Sigmoid colon (tissue), 3 donors: ENCODE results near the gene PRSS1.

Experiments
- CTCF ChIP-seq, 4 experiments: fragments of 450-650 bp in 3 of 4; fragments of 200-600 bp in 1 of 4; IDR thresholded peaks; one replicate each; pipeline ENCODE4 v1.5.1; 2016 to 2019; ENCODE audit warnings: antibody characterized with exemption in 4 of 4, mild to moderate bottlenecking in 3 of 4, moderate library complexity in 2 of 4
- POLR2A ChIP-seq, 2 donors: fragments of 450-650 bp; IDR thresholded peaks; one replicate each; pipeline ENCODE4 v1.6.1; 2016; ENCODE audit warnings: antibody characterized with exemption in 2 of 2, mild to moderate bottlenecking in 2 of 2, moderate library complexity in 2 of 2

- TF ChIP-seq POLR2A (IDR thresholded peaks at IDR 0.05) (no peak), CTCF (IDR thresholded peaks at IDR 0.05) (no peak)
Observed at GRCh38 chr7:142739923-142740492, 9.3 kb upstream of the PRSS1 start.
